ENCODE data around the gene KCNAB1.

DNA sequence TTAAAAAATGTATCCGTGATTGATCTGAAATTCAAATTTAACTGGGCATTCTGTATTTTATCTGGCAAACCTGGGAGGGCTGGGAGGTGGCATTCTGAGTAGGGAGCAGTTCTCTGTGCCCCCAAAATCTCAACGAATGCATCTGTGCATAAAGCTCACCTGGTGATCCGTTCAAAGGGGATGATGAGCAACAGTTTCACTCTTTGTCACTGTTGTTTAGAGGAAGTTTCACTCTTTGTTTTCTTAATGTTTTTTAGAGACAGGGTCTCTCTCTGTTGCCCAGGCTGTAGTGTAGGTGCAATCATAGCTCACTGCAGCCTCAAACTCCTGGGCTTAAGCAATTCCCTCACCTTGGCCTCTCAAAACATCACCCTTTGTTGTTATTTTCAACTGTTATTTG lies 247.8 kb downstream of the KCNAB1 start:
- TF ChIP-seq, protein P1, sequence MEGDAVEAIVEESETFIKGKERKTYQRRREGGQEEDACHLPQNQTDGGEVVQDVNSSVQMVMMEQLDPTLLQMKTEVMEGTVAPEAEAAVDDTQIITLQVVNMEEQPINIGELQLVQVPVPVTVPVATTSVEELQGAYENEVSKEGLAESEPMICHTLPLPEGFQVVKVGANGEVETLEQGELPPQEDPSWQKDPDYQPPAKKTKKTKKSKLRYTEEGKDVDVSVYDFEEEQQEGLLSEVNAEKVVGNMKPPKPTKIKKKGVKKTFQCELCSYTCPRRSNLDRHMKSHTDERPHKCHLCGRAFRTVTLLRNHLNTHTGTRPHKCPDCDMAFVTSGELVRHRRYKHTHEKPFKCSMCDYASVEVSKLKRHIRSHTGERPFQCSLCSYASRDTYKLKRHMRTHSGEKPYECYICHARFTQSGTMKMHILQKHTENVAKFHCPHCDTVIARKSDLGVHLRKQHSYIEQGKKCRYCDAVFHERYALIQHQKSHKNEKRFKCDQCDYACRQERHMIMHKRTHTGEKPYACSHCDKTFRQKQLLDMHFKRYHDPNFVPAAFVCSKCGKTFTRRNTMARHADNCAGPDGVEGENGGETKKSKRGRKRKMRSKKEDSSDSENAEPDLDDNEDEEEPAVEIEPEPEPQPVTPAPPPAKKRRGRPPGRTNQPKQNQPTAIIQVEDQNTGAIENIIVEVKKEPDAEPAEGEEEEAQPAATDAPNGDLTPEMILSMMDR (IDR thresholded peaks at IDR 0.05): no peak
- TF ChIP-seq POLR2A (IDR thresholded peaks at IDR 0.05) (no peak), EP300 (IDR thresholded peaks at IDR 0.05; ENCODE audit: low read depth) (no peak), POLR2AphosphoS5 (IDR thresholded peaks at IDR 0.05) (no peak)

Measured in transverse colon (tissue), 4 donors.